Astrocyte of the spinal cord (primary cell): ENCODE data around the gene BRI3BP.
"Not testable (repeated sequence)": the region's sequence is repeated elsewhere in the genome, so short reads cannot be mapped to it uniquely, and the experiment has no call there.

Source experiments
- DNase-seq: peaks from one replicate; pipeline ENCODE4 v3.0.0; 2011; ENCODE audit warnings: low read depth, low spot score
- H3K4me3 ChIP-seq: 2 replicates; pipeline ENCODE4 v1.5.1; 2011; ENCODE audit warnings: low read depth, mild to moderate bottlenecking, low read length, moderate library complexity
- CTCF ChIP-seq: IDR thresholded peaks from 2 replicates; pipeline ENCODE4 v1.5.1; 2012; ENCODE audit warnings: low read depth, mild to moderate bottlenecking, low read length, inconsistent platforms
- in situ Hi-C: cut with HindIII; loops from 2 replicates; pipeline ENCODE4 v1.10.0; 2017; ENCODE audit warnings: low sequenced_read_pairs

BRI3BP gene

GRCh38 chr12:124971603-124972002, 21.8 kb upstream of the BRI3BP start:
- TF ChIP-seq CTCF: no peak
- in situ Hi-C loops: no loop called here
- H3K4me3 ChIP-seq: no peak overlapping the region

DNA sequence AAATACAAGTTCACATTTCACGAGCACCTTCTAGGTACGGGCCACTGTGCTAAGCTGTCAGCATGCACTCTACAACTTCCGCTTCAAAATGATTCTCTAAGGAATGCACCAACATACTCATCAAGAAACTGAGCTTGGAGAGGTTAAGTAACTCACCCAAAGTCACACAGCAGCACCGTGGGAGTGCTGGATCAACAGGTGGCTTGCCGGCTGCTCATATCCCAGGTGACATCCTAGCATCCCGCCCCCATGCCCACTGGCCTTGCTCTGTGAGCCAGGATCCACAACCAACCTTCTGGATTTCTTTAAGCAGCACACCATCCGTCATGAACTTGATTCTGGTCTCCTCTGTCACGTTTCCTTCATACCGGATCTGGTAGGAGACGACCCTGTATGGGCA, 21.2 kb upstream of the BRI3BP start:
- no peak overlapping the region for H3K4me3 ChIP-seq
- no peak for DNase-seq
- in situ Hi-C loops: no loop called here
- no peak for TF ChIP-seq CTCF

More at GRCh38 chr12:124971603-124972002, 21.8 kb upstream of the BRI3BP start:
- DNase-seq: no peak

DNA sequence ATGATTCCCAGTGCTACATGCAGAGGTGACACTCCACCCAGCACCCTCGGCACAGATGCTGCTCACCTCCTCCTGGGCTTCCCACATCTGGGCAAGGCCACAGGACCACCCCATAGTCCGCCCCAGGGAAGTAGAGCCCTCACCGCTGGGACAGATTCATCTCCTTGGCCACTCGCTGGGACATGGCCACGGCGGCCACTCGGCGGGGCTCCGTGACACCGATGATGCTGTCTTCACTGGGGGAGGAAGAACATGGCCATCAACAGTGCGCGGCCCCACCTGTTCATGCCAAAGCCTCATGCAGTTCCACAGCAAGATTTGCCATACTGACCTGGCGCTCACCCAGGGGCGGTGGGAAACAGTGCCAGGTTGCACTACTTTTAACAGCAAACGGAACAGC, 18.2 kb upstream of the BRI3BP start:
- in situ Hi-C loops: no loop called here
- no peak for DNase-seq
- TF ChIP-seq CTCF: no peak
- H3K4me3 ChIP-seq: no peak overlapping the region

GRCh38 chr12:124976999-124977398, 16.4 kb upstream of the BRI3BP start:
- no peak for DNase-seq
- in situ Hi-C loops: no loop called here
- no peak overlapping the region for H3K4me3 ChIP-seq
- TF ChIP-seq CTCF: no peak

DNA sequence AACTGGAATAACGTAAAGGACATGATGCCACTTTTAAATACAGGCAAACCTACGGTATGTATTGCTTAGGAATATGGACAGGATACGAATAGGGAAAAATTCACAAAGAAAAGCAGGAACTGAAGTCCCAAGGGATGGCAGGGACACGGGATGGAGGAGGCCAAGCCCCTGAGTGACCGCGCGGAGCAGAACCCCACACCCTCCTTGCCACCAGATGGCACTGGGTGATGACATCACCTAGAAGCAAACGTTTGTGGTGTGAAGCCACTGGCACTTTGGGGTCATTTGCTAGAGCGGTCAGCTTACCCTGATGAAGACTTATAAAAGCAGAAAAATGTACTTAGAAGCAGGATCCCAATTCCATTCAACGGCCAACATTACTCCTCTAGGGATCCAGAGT, 13.9 kb upstream of the BRI3BP start:
- TF ChIP-seq CTCF: no peak
- H3K4me3 ChIP-seq: no peak overlapping the region
- in situ Hi-C loops: no loop called here
- no peak for DNase-seq

GRCh38 chr12:124980098-124980892, 13.2 kb upstream of the BRI3BP start:
- no peak for DNase-seq
- TF ChIP-seq CTCF: no peak
- in situ Hi-C loops: no loop called here
- no peak overlapping the region for H3K4me3 ChIP-seq

GRCh38 chr12:124986876-124987275, 6.6 kb upstream of the BRI3BP start:
- in situ Hi-C loops, DNase-seq, H3K4me3 ChIP-seq: not testable (repeated sequence)
